ENCODE results near the gene DNAAF3.

GRCh38 chr19:55181740-55182139 lies 15.3 kb upstream of the DNAAF3 start:
- TF ChIP-seq EZH2phosphoT487 (IDR thresholded peaks at IDR 0.05; ENCODE audit: borderline replicate concordance, low read depth) (no peak), CTCF (IDR thresholded peaks at IDR 0.05) (no peak), GABPA (IDR thresholded peaks at IDR 0.05; ENCODE audit: low read depth) (no peak)
